GM08714 (cell line): Measurements from ENCODE around the gene SHB.
"Not testable (repeated sequence)": the region's sequence is repeated elsewhere in the genome, so short reads cannot be mapped to it uniquely, and the experiment has no call there.

Experiments
- H3K4me3 ChIP-seq: fragments of 200-500 bp; sonication (Bioruptor generic); 2 replicates; pipeline ENCODE4 v1.5.1; 2014; ENCODE audit warnings: mild to moderate bottlenecking, low read length, inconsistent platforms
- ZNF274 ChIP-seq: IDR thresholded peaks from 2 replicates; pipeline ENCODE4 v1.6.1; 2012; ENCODE audit warnings: mild to moderate bottlenecking, low read depth, low read length

SHB gene

DNA sequence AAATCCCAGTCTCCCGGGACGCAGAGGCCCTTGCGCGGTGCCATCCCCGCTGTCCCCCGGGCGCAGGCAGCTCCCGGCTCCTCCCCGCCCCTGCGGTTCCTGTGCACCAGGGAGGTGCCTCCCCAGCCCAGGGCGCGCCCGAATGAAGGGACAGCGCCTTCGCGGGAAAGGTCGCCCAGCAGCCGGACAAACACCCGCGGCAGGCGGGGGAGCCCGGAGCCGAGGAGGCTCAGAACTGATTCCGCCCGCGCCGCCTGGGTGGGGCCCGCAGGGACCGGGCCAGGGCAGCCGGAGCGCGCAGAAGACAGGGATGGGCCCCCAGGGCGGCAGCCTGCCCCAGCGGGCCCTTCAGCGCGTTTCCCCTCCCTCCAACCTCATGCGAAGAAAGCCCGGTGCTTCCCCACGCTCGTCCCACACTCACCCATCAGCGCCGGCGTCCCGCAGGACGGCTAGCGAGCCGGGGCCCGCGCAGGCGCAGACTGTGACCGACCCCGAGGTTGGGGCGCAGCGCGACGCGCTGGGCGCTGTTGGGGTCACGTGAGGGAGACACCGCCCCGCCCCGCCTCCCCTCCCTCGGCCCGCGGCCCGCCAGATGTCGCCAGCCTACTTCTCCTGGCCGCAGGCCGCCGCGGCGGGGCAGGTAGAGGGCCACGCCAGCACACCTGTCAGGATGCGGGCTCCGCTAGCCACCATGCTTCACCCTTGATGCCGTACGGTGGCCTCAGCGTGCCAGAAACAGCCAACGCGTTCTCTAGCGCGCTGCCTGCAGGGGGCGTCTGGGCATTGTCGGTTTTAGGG, 165.2 kb downstream of the SHB start, which contains the start of gene SLC25A51:
TSS of gene SLC25A51 (minus strand) at position 481 of the 798 bp plus-strand sequence. CDS start 15,577 bp downstream, outside the sequence.
- no peak for TF ChIP-seq ZNF274
- H3K4me3 ChIP-seq, result peak within 1 kb of the TSS; percentile 95

DNA sequence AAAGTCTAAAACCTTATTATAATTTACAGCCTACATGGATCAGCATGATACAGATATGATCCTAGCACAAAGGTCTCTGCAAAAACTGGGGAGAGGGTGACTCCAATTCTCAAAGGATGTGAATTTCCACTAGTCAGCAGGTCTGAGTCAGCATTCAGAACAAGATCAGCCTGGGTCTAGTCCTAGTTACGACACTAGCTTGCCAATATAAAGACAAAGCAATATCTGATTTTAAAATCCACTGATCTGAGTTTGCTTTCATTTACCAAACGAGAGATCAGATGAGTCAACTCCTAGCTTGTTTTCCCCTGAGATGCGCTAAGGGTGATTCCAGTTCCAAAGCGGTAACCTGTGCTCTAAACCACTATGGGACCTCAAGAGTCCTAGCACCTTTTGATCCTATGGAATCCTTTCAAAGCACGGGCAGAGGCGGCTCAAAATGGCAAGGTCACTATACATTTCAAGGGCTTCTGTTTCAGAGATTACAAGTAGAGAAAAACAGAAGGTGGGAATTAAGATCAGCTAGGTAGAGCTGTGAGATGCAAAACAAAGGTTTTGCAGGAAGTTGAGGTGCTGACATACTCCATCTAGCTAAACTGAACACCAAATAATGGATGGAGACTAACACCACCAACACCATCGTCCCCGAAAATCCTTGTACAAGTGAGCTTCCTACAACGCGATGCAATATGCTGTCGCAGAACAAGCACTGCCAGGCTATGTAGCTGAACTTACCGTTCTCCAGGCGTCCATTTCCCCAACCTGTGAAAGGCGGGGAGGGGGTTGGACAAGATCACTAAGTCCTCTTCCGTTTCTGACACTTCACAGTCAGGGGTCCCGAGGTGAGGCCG, 166.0 kb downstream of the SHB start:
- H3K4me3 ChIP-seq, result peak overlapping the region; percentile 95
- TF ChIP-seq ZNF274, result no peak

DNA sequence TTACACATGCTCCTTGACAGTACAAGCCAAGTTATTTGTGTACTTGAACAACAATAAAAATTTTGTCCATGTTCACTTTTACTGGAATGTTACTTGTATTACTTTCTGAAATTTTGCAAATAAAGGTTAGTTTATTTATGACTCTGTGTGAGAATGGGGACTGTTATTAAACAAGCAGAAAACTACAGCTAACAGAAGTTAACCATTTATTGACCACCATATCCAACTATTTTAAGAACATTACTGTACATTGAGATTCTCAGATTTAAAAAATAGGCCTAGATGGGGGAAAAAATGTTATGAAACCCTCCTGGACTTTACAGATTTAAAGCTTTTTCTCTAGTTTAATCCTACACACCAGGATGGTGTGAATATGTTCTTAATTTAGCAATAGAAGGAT, 166.9 kb downstream of the SHB start:
- no peak overlapping the region for H3K4me3 ChIP-seq
- TF ChIP-seq ZNF274, result no peak

DNA sequence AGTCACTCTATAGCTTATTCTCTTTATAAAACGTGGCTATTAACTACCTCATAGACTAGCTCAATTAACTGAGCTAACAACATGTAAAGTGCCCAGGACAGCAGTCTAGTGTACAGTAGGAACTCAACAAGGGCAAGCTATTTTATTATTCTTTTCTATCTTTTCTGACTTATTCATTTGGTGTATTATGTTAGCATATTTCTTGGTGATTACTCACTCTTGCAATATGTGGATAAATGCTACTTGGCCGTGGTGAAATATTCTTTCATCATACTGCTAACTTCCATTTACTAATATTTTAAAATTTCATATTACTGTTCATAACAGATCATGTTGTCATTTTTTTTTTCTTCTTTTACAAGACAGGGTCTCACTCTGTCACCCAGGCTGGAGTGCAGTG, 170.0 kb downstream of the SHB start:
- no peak overlapping the region for H3K4me3 ChIP-seq
- TF ChIP-seq ZNF274, result no peak

DNA sequence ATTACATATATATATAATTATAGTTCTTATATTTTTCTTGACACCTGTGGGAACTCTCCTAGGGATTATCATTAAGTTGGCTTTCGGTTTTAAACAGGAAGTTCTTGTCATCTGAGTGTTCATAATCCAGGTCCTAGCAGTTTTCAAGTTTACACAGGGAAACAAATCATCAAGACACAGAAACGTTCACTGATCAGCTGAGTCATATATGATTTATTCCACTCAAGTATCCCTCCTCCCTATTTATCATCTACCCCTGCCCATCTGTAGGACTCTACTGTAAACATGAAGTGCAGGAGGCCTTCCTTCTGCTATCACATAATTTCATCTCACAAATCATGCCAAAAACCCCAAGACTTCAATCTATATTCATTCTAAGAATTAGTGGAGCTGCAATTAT, 171.4 kb downstream of the SHB start:
- TF ChIP-seq ZNF274, result no peak
- H3K4me3 ChIP-seq, result no peak overlapping the region

DNA sequence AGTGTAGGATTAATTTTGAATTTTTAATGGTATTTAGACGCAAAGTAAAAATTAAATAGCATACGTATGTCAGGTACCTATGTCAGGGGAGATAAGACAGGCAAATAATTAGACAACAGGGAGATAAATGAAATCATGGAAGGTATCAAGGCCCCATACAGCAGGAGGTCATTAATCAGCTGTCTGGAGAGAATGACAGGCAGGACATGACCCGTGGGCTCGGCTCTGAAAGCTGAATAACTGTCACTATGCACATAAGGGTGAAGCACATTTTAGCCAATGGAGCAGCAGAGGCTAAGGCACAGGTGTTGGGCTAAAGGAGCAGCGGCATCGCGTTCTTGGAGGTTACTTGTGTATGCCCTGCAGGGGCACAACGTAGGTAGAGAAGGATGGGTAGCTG, 177.0 kb downstream of the SHB start:
- H3K4me3 ChIP-seq, result no peak overlapping the region
- TF ChIP-seq ZNF274, result no peak

DNA sequence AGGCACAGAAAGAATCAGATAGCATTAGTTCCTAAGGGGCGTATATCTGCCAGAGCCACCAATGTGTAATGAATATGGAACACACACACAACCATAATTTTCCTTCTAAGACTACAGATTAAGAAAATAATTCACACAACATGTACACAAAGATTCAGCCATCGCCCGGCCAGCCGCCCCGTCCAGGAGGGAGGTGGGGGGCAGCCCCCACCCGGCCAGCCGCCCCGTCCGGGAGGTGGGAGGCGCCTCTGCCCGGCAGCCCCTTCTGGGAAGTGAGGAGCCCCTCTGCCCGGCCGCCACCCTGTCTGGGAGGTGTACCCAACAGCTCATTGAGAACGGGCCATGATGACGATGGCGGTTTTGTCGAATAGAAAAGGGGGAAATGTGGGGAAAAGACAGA, 178.0 kb downstream of the SHB start:
- not testable (repeated sequence) for H3K4me3 ChIP-seq

DNA sequence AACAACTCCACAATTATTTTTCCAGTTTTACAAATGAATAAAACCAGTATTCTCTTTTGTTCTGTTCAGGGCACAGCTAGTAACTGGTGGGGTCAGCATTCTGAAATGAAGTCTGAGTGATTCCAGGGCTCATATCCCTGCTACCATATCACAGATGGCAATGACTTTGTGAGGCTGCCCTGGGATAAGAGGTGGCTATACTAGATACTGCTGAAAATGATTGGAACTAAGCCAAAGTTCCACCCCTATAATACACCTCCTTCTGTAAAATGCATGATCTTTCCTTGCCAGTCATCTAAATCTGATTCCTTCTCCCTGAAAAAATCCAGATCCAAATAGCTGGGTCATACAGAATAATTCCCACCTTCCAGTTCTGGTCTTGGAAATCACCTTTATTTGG, 179.5 kb downstream of the SHB start:
- H3K4me3 ChIP-seq, result no peak overlapping the region
- no peak for TF ChIP-seq ZNF274

DNA sequence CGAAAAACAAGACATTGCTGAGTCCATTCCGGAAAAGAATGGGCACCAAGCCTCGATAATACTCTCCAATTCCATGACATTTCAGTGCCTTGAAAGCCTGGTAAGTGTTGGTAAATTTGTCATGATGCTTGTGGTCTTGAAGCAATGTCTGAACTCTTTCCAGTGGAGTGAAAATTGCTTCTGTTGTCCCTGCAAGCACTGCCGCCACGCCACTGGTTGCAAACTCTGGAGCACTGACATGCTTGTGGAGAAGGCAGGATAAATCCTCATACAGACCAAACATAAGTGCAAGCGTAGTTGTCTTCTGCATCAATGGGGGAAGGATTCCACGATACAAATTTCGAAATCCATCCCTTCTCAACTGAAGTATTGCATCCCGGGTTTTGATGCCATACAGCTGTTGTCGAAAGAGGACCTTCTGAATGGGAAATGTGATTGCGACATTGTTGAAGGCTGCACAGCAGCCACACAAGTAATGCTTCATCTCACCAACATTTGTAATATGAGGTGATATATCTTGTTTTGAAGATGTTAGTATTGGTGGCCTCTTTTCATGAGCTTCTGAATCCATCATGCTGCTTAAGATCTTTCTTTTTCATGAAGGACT, 180.9 kb downstream of the SHB start:
- H3K4me3 ChIP-seq, result not testable (repeated sequence)

DNA sequence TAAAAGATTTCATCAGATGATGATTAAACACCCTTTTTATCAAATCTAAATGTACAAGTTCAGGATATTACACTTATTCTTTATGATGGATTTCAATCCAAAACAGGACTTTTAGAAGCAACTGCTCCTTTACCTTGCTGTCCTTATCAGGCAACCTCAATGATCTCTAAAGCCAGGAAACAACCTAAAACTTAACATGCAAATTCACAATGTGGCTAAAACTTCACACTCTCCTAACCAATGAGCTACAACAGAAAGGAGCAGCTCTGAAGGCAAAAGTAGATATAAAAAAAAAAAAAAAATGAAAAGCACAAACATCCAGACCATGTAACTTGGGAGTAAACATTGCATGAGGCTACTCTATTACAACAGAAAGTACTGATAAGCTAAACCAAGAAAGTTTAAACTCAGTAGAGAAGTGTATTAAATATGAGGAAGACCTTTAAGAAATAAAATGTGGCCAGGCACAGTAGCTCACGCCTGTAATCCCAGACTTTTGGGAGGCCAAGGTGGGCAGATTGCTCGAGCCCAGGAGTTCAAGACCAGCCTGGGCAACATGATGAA, 188.0 kb downstream of the SHB start:
- H3K4me3 ChIP-seq, result no peak overlapping the region
- no peak for TF ChIP-seq ZNF274

DNA sequence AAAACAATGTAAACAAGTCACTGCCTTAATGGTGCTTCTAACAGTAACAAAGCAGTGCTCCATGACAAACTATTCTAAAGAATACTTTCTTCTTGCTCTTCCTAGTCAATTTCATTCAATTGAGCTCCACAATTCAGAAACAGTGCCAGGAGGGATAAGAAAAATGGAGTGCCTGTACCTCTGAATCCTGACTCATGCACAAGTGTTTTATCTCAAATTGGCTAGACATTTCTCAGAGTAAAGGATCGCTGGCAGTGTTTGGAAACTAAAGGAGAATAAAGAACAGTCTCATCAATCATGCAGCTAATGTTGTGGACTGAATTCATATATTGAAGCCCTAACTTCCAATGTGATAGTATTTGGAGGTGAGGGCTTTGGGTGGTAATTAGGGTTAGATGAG, 192.7 kb downstream of the SHB start:
- no peak for TF ChIP-seq ZNF274

DNA sequence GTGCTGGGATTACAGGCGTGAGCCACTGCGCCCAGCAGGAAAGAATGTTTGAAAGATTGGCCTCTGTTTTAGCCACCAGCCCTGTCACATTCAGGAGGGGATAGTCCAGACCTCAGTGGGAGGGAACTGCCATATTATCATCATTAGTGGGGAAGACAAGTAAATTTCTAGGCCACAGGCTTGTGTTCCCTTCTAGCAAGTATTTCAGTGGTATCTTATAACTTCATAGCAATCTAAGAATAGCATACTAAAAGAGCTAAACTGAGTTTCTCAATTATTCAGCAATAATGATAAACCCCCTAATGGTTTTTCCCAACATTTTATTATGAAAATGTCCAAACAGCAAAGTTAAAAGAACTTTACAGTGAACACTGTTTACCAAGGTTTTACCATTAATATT, 195.1 kb downstream of the SHB start:
- H3K4me3 ChIP-seq, result no peak overlapping the region
- no peak for TF ChIP-seq ZNF274

More for the DNA sequence above, 192.7 kb downstream of the SHB start:
- H3K4me3 ChIP-seq, result no peak overlapping the region

DNA sequence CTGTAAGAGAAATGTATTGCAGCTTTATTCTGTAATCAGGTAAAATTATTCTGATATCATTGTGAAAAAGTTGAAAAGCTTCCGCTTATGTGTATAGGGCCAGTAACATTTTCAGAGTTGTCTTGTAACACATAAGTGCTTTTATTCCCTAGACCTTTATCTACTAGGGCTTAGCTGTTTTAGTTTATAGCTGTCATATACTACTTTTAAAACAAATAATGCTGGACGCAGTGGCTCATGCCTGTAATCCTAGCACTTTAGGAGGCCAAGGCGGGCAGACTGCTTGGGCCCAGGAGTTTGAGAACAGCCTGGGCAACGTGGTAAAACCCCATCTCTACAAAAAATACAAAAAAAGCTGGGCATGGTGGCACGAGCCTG, 198.2 kb downstream of the SHB start:
- no peak for TF ChIP-seq ZNF274
- H3K4me3 ChIP-seq, result no peak overlapping the region

DNA sequence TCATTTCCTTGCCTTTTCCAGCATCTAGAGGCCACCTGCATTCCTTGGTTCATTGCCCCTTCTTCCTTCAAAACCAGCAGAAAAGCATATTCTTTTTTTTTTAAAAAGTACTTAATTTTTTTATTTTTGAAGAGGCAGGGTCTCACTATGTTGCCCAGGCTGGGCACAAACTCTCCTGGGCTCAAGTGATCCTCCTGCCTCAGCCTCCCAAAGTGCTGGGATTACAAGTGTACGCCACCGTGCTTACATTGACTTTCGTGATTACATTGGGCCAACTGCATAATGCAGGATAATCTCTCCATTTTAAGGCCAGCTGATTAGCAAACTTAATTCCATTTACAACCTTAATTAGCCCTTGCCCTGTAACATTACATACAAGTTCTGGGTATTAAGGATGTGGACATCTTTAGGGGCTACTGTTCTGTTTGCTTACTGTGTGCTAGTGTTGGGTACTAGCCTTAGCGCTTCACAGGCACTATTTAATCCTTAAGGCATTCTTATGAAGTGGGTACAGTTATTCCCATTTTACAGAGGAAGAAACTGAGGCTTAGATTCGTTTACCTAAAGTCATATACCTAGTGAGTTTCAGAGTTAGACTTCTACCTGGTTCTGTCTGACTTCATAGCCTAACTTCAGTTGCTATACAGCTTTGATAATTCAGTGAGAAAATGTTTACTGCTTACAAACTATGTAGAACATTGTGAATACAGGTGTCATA, 198.8 kb downstream of the SHB start:
- TF ChIP-seq ZNF274, result no peak
- no peak overlapping the region for H3K4me3 ChIP-seq
